OCI-LY7 (cell line): ENCODE results near the gene TM4SF1.

Experiments
- EZH2phosphoT487 ChIP-seq: fragments of 200-600 bp; sonication (generic); IDR thresholded peaks from 2 replicates; pipeline ENCODE4 v1.6.1; 2018; ENCODE audit warnings: low read depth, borderline replicate concordance, mild to moderate bottlenecking, mixed run types, antibody characterized with exemption, low read length, moderate library complexity, mixed read lengths
- TF ChIP-seq, protein P1 (sequence below): fragments of 200-600 bp; sonication (generic); conservative IDR thresholded peaks from 2 replicates; pipeline ENCODE4 v1.5.1; 2014; ENCODE audit warnings: mild to moderate bottlenecking, antibody characterized with exemption, low read length, moderate library complexity, mixed read lengths

DNA sequence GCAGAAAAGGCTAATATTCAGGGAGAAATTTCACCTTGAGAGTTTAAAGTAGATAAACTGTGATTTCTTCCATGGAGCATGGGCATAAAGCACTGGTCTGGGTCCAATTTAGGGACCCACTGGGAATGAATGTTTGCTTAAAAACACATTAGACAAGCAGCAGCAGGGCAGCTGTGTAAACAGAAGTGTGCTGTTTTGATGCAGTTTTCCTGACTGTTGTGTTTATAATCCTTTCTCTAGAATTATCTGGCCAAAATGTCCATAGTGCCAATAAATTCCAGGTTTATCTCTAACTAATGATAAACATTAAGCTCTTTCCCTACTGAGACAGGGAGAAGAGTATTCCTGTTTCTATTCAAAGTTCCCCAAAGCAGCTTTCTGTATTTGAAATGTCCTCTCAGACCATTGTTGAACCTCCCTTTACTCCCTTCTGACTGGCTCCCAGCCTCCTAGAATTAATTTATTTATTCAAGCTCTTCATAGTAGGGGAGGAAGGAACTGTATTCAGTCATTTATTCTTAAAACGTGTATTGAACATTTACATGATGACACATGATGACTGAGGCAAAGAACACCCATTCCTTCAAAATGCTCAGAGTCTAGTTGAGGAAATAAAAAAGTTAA is 37.0 kb downstream of the TM4SF1 start:
- TF ChIP-seq, protein P1, sequence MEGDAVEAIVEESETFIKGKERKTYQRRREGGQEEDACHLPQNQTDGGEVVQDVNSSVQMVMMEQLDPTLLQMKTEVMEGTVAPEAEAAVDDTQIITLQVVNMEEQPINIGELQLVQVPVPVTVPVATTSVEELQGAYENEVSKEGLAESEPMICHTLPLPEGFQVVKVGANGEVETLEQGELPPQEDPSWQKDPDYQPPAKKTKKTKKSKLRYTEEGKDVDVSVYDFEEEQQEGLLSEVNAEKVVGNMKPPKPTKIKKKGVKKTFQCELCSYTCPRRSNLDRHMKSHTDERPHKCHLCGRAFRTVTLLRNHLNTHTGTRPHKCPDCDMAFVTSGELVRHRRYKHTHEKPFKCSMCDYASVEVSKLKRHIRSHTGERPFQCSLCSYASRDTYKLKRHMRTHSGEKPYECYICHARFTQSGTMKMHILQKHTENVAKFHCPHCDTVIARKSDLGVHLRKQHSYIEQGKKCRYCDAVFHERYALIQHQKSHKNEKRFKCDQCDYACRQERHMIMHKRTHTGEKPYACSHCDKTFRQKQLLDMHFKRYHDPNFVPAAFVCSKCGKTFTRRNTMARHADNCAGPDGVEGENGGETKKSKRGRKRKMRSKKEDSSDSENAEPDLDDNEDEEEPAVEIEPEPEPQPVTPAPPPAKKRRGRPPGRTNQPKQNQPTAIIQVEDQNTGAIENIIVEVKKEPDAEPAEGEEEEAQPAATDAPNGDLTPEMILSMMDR: no peak
- no peak for TF ChIP-seq EZH2phosphoT487
